HG02678 (cell line): ENCODE results near the gene SERPINB8.

Experiments
- ATAC-seq: cut with Tn5 transposase; IDR thresholded peaks from one replicate; pipeline ENCODE4 v1.9.1; 2021; ENCODE audit warnings: mild to moderate bottlenecking, moderate library complexity; ENCODE audit not compliant: unreplicated experiment

Gene SERPINB8

DNA sequence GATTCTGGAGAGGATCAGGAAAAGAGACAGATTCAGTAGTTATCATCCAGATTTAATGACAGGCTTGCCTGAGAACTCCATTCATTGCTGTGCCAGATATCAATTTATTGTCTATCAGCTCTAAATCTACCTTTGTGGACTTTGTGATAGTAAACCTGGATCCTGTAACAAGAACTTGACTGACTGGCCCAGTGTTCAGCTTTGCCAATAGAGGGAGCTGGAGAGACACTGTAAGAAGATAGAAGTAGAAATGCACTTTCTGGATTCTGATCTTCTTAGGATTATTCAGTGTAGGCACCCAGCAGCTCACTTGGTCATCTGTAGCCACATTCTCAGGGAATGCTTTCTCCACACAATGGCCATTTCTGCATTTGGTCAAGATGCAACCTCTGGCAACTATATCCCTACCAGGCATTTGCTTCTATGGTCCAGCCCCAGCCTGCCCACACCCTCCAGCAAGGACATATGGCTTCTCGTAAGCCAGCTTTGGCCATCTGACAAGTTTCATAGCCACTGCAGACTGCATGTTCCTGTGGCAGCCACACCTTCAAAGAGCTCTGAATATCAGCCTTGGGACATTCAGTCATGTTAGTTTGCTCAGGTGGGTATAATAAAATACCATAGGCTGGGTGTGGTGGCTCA lies 6.1 kb upstream of the SERPINB8 start:
- peak; percentile 81 for ATAC-seq

GRCh38 chr18:63964908-63965307 lies 5.0 kb upstream of the SERPINB8 start:
- ATAC-seq, result no peak

DNA sequence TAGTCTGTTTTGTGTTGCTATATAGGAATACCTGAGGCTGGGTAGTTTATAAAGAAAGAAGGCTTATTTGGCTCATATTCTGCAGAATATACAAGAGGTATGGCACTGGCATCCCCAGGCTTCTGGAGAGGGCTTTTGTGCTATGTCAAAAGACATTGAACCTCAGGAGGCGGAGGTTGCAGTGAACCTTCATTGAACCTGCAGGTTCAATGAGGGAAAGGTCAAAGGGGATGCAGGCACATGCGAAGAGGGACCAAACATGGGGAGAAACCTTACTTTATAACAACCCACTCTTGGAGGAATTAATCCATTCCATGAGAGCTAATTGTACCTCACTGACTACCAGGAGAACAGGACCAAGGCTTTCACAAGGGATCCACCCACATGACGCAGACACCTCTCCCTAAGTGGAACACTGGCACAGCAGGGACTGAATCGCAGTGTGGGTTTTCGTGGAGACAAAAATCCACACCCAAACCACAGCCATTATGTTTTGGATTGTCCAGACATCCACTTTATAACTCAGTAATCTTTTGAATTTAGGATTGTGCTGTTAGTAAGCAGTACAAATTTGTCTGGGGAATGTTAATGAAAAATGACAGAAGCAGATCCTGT lies 4.1 kb upstream of the SERPINB8 start:
- ATAC-seq, result no peak

- peak; percentile 2 for ATAC-seq
Measured at GRCh38 chr18:63970809-63971205, 926 bp downstream of the SERPINB8 start.

GRCh38 chr18:63971320-63972001 lies 1.6 kb downstream of the SERPINB8 start:
- no peak for ATAC-seq

- ATAC-seq, result no peak
Measured at GRCh38 chr18:63972002-63972376, 2.1 kb downstream of the SERPINB8 start.

- ATAC-seq, result no peak
Measured at GRCh38 chr18:63974991-63975390, 5.1 kb downstream of the SERPINB8 start.

DNA sequence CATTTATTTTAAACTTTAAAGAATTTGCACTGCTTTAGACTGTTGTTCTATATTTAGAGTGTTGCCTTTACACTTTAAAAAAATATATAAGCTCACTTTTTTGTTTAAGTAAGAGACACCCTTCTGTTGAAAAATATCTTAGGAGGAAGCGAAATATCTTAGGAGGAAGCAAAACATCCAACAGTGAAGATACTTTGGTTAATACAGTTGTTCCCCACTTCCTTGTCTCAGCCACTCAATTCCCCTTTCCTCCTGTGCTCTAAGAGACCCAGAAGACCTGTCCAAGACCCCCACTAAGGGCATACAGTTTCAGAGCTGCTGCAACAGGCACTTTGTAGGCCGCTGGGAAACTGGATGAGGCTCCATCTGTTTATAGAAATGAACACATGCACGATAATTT lies 5.7 kb downstream of the SERPINB8 start:
- no peak for ATAC-seq

- ATAC-seq, result no peak
Measured at GRCh38 chr18:63977040-63977439, 7.2 kb downstream of the SERPINB8 start.

GRCh38 chr18:63979409-63979920 lies 9.6 kb downstream of the SERPINB8 start:
- peak; percentile 79 for ATAC-seq

- no peak for ATAC-seq
Measured at GRCh38 chr18:63980027-63980426, 10.1 kb downstream of the SERPINB8 start.

- ATAC-seq, result no peak
Measured at GRCh38 chr18:63980896-63981460, 11.1 kb downstream of the SERPINB8 start.

DNA sequence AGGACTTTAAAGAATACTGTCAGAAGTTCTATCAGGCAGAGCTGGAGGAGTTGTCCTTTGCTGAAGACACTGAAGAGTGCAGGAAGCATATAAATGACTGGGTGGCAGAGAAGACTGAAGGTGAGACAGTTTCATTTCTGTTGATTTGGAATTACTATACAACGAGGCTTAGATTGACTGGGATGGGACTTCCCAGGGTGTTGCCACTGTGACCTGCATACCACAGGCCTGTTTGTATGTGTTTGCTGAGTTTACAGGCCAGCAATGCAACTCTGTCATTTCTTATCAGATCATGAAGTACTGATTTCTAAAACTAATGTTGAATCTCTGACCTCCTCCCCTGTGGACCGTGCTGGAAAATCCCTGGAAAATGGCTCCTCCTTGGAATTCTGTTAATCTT lies 11.8 kb downstream of the SERPINB8 start:
- no peak for ATAC-seq

DNA sequence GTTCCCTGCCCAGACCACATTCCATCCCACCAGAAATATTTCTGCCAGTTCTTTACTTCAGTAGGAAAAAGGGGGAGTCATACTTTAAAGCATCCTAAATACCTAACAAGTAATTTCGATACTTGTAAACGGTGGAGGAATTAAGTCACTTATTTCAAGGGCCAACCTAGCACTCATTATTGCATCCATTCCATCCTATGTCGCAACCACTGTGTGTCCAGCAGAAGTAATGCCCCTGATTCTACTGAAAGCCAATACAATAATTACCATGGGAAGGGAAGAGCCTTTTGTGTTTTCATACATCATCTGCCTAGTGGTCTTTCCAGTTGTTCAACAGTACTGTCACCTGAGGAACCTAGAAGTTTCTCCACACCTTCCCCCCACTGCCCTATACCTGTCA lies 12.5 kb downstream of the SERPINB8 start:
- ATAC-seq, result no peak

- no peak for ATAC-seq
Measured at GRCh38 chr18:63986885-63987284, 17.0 kb downstream of the SERPINB8 start.

DNA sequence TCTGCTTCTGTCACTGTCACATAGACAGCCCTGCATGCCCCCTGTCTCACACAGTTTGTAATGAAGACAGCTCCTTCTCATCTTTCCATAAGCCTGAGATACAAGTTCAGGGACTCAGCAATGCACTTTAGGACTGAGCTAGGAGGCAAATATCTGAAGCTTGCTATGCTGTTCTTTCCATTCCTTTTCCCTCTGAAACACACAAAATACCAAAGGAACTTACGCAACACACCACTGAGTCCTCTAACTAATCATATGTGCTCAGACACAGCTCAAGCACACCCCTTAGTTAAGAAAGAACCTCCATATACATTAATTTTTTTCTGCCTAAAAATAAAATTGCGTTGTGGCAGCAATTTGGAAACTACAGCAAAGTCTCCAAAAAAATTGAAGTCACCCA lies 17.9 kb downstream of the SERPINB8 start:
- no peak for ATAC-seq

DNA sequence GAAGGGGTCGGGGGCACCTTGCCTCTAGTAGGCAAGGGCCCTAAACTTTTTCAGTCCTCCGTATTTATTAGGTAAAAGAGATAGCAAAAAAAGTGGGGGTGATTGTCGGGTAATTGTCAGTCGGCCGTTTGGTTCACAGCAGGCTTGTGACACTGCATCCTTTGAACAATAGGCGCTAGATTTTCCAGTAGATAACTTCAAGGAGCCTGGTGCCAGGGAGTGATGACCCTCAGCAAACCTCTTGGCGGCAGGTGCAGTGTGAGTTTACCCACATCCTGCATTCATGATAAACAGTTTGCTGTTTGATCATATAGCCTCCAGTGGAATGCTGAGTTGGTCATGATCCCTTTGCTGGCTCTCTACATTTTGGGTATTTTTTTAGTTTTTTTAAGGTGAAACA lies 22.9 kb downstream of the SERPINB8 start:
- ATAC-seq, result no peak

DNA sequence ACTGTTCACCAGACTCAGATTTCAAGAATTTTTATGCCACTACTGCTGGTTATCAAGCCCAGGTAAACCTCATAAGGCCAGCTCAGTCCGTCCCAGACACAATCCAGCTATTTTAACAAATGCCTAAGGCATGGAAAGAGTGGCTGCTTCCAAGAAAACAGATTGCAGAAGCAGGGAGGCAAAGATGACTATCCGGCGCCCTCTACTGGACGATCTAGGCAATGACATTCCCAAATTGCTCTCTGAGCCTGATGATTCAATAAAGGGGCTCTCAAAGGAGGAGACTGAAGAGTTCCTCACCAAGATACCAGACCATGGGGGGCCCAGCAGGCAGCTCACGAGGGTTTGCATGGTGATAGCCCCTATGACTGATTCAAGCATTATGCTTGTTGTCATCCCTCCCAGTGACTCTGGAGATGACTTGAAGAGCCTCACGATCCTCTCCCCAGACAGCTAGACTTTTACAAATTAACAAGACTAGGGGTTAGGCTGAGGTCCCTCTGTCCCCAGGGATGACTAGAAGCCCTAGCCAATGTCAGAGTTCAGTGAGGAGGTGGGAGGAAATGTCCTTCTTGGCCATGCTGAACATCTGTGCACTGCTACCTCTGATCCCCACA lies 25.0 kb downstream of the SERPINB8 start:
- no peak for ATAC-seq

GRCh38 chr18:63997041-63997440 lies 27.2 kb downstream of the SERPINB8 start:
- ATAC-seq, result no peak

- ATAC-seq, result no peak
Measured at GRCh38 chr18:63997606-63998005, 27.7 kb downstream of the SERPINB8 start.

DNA sequence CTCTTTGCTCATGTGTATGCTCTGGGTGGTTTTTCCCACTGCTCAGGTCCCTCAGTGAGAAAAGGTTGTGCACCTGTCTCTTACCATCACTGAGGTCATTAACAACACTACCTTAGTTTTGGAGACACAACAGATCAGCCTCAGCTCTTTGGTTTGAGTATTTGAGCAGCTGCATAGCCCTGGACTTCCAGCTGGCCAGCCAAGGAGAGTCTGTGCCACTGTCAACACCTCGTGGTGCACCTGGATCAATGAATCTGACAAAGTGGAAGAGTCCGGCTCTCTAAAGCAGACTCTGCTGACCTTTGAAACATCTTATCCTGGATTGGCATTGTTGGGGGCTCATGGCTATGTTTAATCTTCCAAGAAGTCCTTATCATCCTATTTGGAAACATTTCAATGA lies 30.0 kb downstream of the SERPINB8 start:
- ATAC-seq, result no peak
